Left renal cortex interstitium (tissue), 4 donors: ENCODE results near the gene METTL6. TPM values are rescaled to one million over a fixed set of nuclear protein-coding genes. Genes with fewer than 3 reads are reported as not detected.
"Not testable (repeated sequence)": the region's sequence is repeated elsewhere in the genome, so short reads cannot be mapped to it uniquely, and the experiment has no call there.

Source experiments
- DNase-seq, 4 donors: peaks; one replicate each; pipeline ENCODE4 v3.0.0-alpha.2; 2013; ENCODE audit warnings: low read depth in 4 of 4, low spot score in 2 of 4, missing footprints in 1 of 4
- polyA plus RNA-seq, 4 donors: library from polyadenylated mRNA; unstranded; fragments of 120-200 nt; gene quantifications; one replicate each; pipeline ENCODE4 v1.2.1, GENCODE V29; 2013; ENCODE audit not compliant: insufficient read length in 4 of 4

The METTL6 gene
- polyA plus RNA-seq, 4 donors = 22.8 to 28.5 (median 28.0) TPM

DNA sequence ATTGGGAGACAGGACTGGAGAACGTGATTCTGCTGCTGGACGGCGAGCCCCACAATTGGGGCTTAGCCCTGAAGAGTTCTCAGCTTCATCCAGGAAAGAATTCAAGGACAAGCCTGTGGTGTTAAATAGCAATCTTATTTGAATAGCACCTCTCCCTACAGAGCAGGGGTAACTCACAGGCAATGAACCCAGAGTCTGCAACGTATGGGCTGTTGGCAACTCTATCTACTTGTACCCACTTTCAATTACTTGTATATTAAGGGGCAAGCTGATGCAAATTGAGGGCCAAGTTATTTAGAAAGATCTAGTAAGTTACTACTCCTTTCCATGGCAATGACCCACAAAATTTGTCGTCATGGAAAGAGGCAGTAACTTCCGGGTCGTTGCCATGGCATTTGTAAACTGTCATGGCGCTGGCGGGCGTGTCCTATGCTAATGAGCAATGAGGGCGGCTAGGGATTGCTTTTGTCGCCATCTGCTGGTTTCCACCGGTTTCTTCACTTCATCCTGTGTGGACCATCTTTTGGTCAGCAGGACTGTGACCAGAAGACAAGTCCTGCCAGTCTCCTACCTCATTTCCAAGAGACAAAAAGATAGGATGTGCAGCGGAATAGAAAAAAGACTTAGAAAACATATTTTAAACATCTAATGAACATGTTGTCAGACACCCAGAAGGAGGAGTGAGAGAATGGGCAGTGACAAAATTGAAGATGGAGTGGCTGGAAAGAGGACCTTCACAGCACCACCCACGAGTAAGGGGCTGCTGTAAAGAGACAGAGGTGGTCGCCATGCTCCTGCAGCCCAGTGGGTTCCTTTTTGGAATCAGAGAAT, 49.2 kb downstream of the METTL6 start:
- DNase-seq = peak; percentile 84 to 92 (median 85)

- DNase-seq = no peak
Measured at GRCh38 chr3:15375461-15376000, 51.8 kb downstream of the METTL6 start.

DNA sequence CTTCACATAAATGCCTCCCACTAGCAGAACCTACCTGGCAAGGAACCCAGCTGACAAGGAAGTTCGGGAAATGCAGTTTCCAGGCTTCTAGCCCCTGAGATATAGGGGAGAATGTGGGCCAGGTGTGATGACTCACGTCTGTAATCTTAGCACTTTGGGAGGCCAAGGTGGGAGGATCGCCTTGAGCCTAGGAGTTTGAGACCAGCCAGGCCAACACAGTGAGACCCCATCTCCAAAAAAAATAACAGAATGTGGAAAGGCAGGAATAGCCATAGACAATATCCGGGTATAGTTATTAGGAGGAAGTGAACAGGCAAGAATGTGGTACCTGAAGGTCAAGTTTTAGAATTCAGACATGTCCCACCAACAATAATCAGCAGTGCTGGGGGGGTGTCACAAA, 54.4 kb downstream of the METTL6 start:
- DNase-seq = no peak

GRCh38 chr3:15368561-15369135, 58.7 kb downstream of the METTL6 start:
- no peak for DNase-seq

DNA sequence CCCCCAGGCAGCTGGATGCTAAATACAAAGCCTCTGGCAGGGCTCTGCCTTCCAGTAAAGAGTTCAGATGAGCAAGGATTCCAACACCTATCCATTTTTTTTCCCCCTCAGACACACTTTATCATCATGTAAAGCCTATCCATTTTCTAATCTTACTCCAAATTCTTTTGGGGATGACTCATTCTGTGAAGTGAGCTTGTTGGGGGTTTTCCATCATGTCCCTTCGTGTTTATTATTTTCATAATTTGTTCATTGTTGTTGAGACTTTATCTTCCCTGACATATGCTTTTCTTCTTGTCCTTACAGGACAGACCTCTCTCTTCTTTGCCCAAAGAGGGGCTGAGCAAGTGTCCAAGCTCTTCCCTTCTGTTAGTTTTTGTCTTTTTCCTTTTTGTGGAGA, 60.3 kb downstream of the METTL6 start:
- DNase-seq = no peak

DNA sequence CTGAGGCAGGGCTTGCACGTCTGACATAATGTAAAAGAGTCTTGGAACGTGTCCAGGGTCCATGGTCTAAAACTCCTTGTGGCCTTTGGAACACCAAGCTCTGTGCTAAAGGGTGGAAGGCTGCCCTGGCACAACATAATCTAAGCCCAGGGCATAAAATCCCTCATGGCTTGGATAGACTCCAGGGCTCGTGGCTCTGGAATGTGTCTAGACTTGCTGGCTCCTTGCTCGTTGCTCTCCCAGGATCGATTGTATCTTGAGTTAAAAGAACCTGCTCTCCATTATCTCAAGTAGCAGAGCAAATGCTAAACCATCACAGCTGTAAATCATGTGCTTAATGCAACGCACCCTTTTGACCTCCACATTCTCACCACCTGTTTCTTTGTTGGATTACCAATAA, 63.3 kb downstream of the METTL6 start:
- DNase-seq = not testable (repeated sequence)

GRCh38 chr3:15361494-15362214, 65.7 kb downstream of the METTL6 start:
- DNase-seq = no peak

DNA sequence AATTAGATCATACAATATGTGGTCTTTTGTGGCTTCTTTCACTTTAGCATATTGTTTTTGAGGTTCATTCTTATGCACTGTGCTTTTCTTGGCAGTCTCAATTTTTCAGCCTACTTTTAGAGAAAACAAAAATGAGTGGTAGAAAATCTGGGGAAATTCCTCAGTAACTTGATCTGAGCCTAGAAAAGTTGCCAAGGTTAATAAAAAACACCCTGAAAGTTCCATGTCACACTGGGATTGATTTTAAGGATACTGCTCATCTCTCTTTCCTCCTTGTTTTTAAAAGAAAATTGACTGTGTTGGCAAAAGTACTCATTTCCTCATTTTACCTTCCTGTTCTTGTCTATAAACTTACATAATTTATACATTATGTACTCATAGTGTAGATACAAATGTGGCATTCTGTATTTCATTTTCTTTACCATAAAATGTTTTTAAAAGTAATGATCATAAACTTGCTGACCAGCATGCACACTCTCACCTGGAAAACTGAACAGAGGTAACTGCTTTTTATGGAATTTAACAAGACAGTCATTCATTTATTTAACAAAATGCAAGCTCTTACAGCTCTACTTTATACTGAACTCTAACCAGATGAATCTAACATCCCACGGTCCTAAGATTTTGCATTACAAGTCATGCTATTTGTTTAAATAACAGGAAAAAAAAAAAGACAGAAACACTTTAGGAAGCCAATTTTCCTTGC, 66.4 kb downstream of the METTL6 start:
- no peak for DNase-seq

Other genes starting within 250 kb of the METTL6 start
- gene CAPN7, start 221.3 kb downstream of the METTL6 start, polyA plus RNA-seq = 10 to 100 TPM; 43.4 to 56.1 (median 49.4) TPM
- 10 to 100 TPM; 46.0 to 64.4 (median 57.5) TPM for gene SH3BP5, start 95.0 kb downstream of the METTL6 start, polyA plus RNA-seq
- 10 to 100 TPM; 15.7 to 20.8 (median 16.4) TPM for gene EAF1, start 54 bp upstream of the METTL6 start, polyA plus RNA-seq
- gene COLQ, start 94.2 kb upstream of the METTL6 start, polyA plus RNA-seq = 10 to 100 TPM in 2 of 4 donors, 1 to 10 TPM in 2; 3.0 to 13.5 (median 7.4) TPM
- gene HACL1, start 174.0 kb upstream of the METTL6 start, polyA plus RNA-seq = 10 to 100 TPM; 17.7 to 26.0 (median 22.6) TPM
- gene BTD, start 174.2 kb upstream of the METTL6 start, polyA plus RNA-seq = 10 to 100 TPM; 18.0 to 24.7 (median 21.0) TPM